H1 (cell line): ENCODE data around the gene ADA. TPM values are rescaled to one million over a fixed set of nuclear protein-coding genes. Genes with fewer than 3 reads are reported as not detected.

Experiments used
- CTCF ChIA-PET: fragments of 300-600 bp; sonication (Branson Sonifier 250); formaldehyde crosslinking; loops from one replicate; lab custom pipeline; 2021; ENCODE audit not compliant: partially characterized antibody; lab: Charles Lee
- POLR2A ChIA-PET: fragments of 300-600 bp; sonication (Branson Sonifier 250); formaldehyde crosslinking; loops from one replicate; lab custom pipeline; 2021; ENCODE audit warnings: inconsistent platforms; ENCODE audit not compliant: partially characterized antibody; lab: Charles Lee
- DNase-seq, 2 experiments: peaks; one replicate each; pipeline versions ENCODE4 v3.0.0 to v3.0.0-alpha.2; 2010 to 2022; ENCODE audit warnings: low spot score in 2 of 2, low read depth in 1 of 2, mixed read lengths in 1 of 2
- FAIRE-seq: peaks from 2 replicates; lab custom pipeline; 2011; peaks lifted over from hg19 to GRCh38; lab: Jason Lieb, UNC
- H2AFZ ChIP-seq: 2 replicates; pipeline ENCODE4 v1.8.1; 2012; ENCODE audit warnings: low read length, inconsistent platforms
- H2AK5ac ChIP-seq: 2 replicates; pipeline ENCODE4 v1.6.1; 2013; ENCODE audit warnings: low read depth, low read length
- H2BK120ac ChIP-seq: replicated peaks from 2 replicates; pipeline ENCODE3; 2013; ENCODE audit warnings: low read depth, low read length, inconsistent platforms
- H2BK12ac ChIP-seq: 2 replicates; pipeline ENCODE4 v1.6.1; 2013; ENCODE audit warnings: low read depth, low read length
- H2BK15ac ChIP-seq: 2 replicates; pipeline ENCODE4 v1.6.1; 2013; ENCODE audit warnings: low read length
- H2BK20ac ChIP-seq: 2 replicates; pipeline ENCODE4 v1.6.1; 2013; ENCODE audit warnings: low read length
- H2BK5ac ChIP-seq: 2 replicates; pipeline ENCODE4 v1.6.1; 2013; ENCODE audit warnings: low read depth, low read length
- H3K14ac ChIP-seq: 2 replicates; pipeline ENCODE4 v1.6.1; 2013; ENCODE audit warnings: inconsistent platforms; ENCODE audit not compliant: insufficient read length
- H3K18ac ChIP-seq: 2 replicates; pipeline ENCODE4 v1.6.1; 2013; ENCODE audit warnings: low read length; ENCODE audit errors: extremely low read depth
- H3K23ac ChIP-seq: 2 replicates; pipeline ENCODE4 v1.6.1; 2013; ENCODE audit warnings: inconsistent platforms; ENCODE audit not compliant: insufficient read length
- H3K23me2 ChIP-seq: 2 replicates; pipeline ENCODE4 v1.6.1; 2013; ENCODE audit warnings: low read depth, low read length
- H3K27ac ChIP-seq: 2 replicates; pipeline ENCODE4 v1.6.1; 2011; ENCODE audit warnings: low read depth, low read length, inconsistent platforms
- H3K27me3 ChIP-seq, 4 experiments: replicated peaks in 1 of 4; 1 replicate in 1 of 4; 2 replicates in 3 of 4; pipeline versions ENCODE4 v1.6.1 to v1.8.1; 2011 to 2013; ENCODE audit warnings: low read length in 3 of 4, mild to moderate bottlenecking in 3 of 4, inconsistent platforms in 2 of 4, mixed read lengths in 2 of 4, moderate library complexity in 1 of 4; ENCODE audit not compliant: control insufficient read depth in 3 of 4, insufficient read depth in 3 of 4; ENCODE audit errors: extremely low read depth in 1 of 4
- H3K36me3 ChIP-seq, 4 experiments: 2 replicates each; pipeline versions ENCODE4 v1.6.1 to v1.8.1; 2011 to 2013; ENCODE audit warnings: mild to moderate bottlenecking in 4 of 4, low read length in 3 of 4, moderate library complexity in 2 of 4, control low read depth in 1 of 4, inconsistent platforms in 1 of 4; ENCODE audit not compliant: insufficient read depth in 4 of 4, control insufficient read depth in 2 of 4
- H3K4ac ChIP-seq: replicated peaks from 2 replicates; pipeline ENCODE3; 2013; ENCODE audit warnings: low read length, low read depth, mixed read lengths, inconsistent platforms; ENCODE audit not compliant: insufficient read length
- H3K4me1 ChIP-seq, 4 experiments: replicated peaks in 1 of 4; 1 replicate in 1 of 4; 2 replicates in 3 of 4; pipeline versions ENCODE4 v1.6.1 to v1.8.1; 2011 to 2013; ENCODE audit warnings: low read length in 3 of 4, inconsistent platforms in 2 of 4, mixed read lengths in 1 of 4; ENCODE audit not compliant: insufficient read depth in 4 of 4, control insufficient read depth in 3 of 4
- H3K4me2 ChIP-seq, 2 experiments: 2 replicates each; pipeline versions ENCODE4 v1.6.1 to v1.8.1; 2011 to 2013; ENCODE audit warnings: low read depth in 2 of 2, low read length in 2 of 2, control low read depth in 1 of 2, inconsistent platforms in 1 of 2, mild to moderate bottlenecking in 1 of 2; ENCODE audit not compliant: insufficient read depth in 1 of 2
- H3K4me3 ChIP-seq, 4 experiments: fragments of 200-600, 300-600 bp in 1 of 4; sonication (generic), shearing (Covaris generic), sonication (Bioruptor Twin) in 1 of 4; 2 replicates each; pipeline versions ENCODE4 v1.5.1 to v1.8.1; 2011 to 2016; ENCODE audit warnings: low read length in 4 of 4, low read depth in 3 of 4, control low read depth in 2 of 4, inconsistent platforms in 2 of 4, mild to moderate bottlenecking in 2 of 4, mixed read lengths in 1 of 4, moderate library complexity in 1 of 4; ENCODE audit not compliant: insufficient read depth in 2 of 4; ENCODE audit errors: extremely low read depth in 1 of 4
- H3K56ac ChIP-seq: replicated peaks from 2 replicates; pipeline ENCODE3; 2013; ENCODE audit warnings: low read depth, mild to moderate bottlenecking, mixed read lengths, low read length, inconsistent platforms; ENCODE audit not compliant: insufficient read length
- H3K79me1 ChIP-seq: 2 replicates; pipeline ENCODE4 v1.6.1; 2013; ENCODE audit warnings: low read depth, low read length, control low read depth
- H3K79me2 ChIP-seq, 2 experiments: 2 replicates each; pipeline versions ENCODE4 v1.6.1 to v1.8.1; 2012 to 2013; ENCODE audit warnings: low read length in 2 of 2, mild to moderate bottlenecking in 2 of 2, inconsistent platforms in 1 of 2; ENCODE audit not compliant: insufficient read depth in 2 of 2, control insufficient read depth in 1 of 2
- H3K9ac ChIP-seq, 4 experiments: replicated peaks in 1 of 4; 1 replicate in 1 of 4; 2 replicates in 3 of 4; pipeline versions ENCODE4 v1.6.1 to v1.8.1; 2011 to 2013; ENCODE audit warnings: low read depth in 3 of 4, low read length in 3 of 4, control low read depth in 2 of 4, mild to moderate bottlenecking in 2 of 4, moderate library complexity in 2 of 4, inconsistent platforms in 1 of 4; ENCODE audit errors: extremely low read depth in 1 of 4
- H3K9me3 ChIP-seq, 2 experiments: 2 replicates each; pipeline versions ENCODE4 v1.6.1 to v1.8.1; 2012 to 2013; ENCODE audit warnings: mild to moderate bottlenecking in 2 of 2, moderate library complexity in 2 of 2, control low read depth in 1 of 2, inconsistent platforms in 1 of 2, low read depth in 1 of 2, low read length in 1 of 2, mixed read lengths in 1 of 2; ENCODE audit not compliant: insufficient read depth in 2 of 2
- H4K20me1 ChIP-seq, 2 experiments: replicated peaks in 1 of 2; 2 replicates each; pipeline versions ENCODE3 to v1.8.1; 2011 to 2013; ENCODE audit warnings: inconsistent platforms in 2 of 2, low read length in 2 of 2, mild to moderate bottlenecking in 1 of 2; ENCODE audit not compliant: insufficient read depth in 2 of 2, control insufficient read depth in 1 of 2
- H4K5ac ChIP-seq: 2 replicates; pipeline ENCODE4 v1.6.1; 2013; ENCODE audit warnings: low read length, low read depth, mixed read lengths, inconsistent platforms; ENCODE audit not compliant: insufficient read length
- H4K8ac ChIP-seq: 2 replicates; pipeline ENCODE4 v1.8.0; 2013; ENCODE audit warnings: mild to moderate bottlenecking, moderate library complexity, low read length, inconsistent platforms; ENCODE audit not compliant: insufficient read depth; ENCODE audit errors: extremely low read depth
- H4K91ac ChIP-seq: replicated peaks from 2 replicates; pipeline ENCODE3; 2013; ENCODE audit warnings: low read length, mixed read lengths, inconsistent platforms; ENCODE audit not compliant: insufficient read length
- BACH1 ChIP-seq: IDR thresholded peaks from 2 replicates; pipeline ENCODE4 v1.6.1; 2012; ENCODE audit warnings: low read length, improper control_type of control experiment
- CTCF ChIP-seq, 3 experiments: IDR thresholded peaks; 1 replicate in 2 of 3; 2 replicates in 1 of 3; pipeline versions ENCODE4 v1.5.1 to v1.6.1; 2011; ENCODE audit warnings: low read length in 3 of 3, mild to moderate bottlenecking in 3 of 3, inconsistent platforms in 2 of 3, low read depth in 1 of 3, moderate library complexity in 1 of 3; ENCODE audit not compliant: insufficient read depth in 1 of 3; ENCODE audit errors: control extremely low read depth in 1 of 3
- RAD21 ChIP-seq, 2 experiments: IDR thresholded peaks in 1 of 2; conservative IDR thresholded peaks in 1 of 2; 2 replicates each; pipeline ENCODE4 v1.6.1; 2011; ENCODE audit warnings: low read depth in 2 of 2, low read length in 2 of 2, improper control_type of control experiment in 1 of 2, inconsistent platforms in 1 of 2, mild to moderate bottlenecking in 1 of 2, moderate library complexity in 1 of 2
- WGBS, 2 experiments: shearing (Covaris generic) in 1 of 2; methylation state at CpG; one replicate each; pipeline versions ENCODE4 v1.1.6 to v1.1.7; 2013 to 2015; ENCODE audit warnings: low lambda C conversion rate in 2 of 2, mixed read lengths in 2 of 2, inconsistent platforms in 1 of 2, low coverage in 1 of 2, missing lambda C conversion rate in 1 of 2; ENCODE audit not compliant: insufficient replicate concordance in 2 of 2, insufficient coverage in 1 of 2, insufficient read length in 1 of 2; ENCODE audit errors: extremely low coverage in 1 of 2, missing lambda C conversion rate in 1 of 2; 5-methylcytosine and 5-hydroxymethylcytosine counted together
- polyA plus RNA-seq, 7 experiments: library from polyadenylated mRNA; depleted of rRNA in 3 of 7; stranded (reverse) in 5 of 7; unstranded in 2 of 7; fragments of >200 nt in 5 of 7; fragments of 200-250 nt in 2 of 7; gene quantifications; 1 replicate in 5 of 7; 2 replicates in 1 of 7; 4 replicates in 1 of 7; pipeline versions ENCODE4 v1.2.1 to v1.2.3, GENCODE V29; 2011 to 2013; ENCODE audit warnings: missing spikeins in 2 of 7, mixed read lengths in 2 of 7
- total RNA-seq: library from RNA; stranded (reverse); fragmentation: NEBNext Ultra II Directional; extraction: Animal tissue kit (Norgen Biotek cat#: 25700); gene quantifications from 2 replicates; pipeline ENCODE4 v1.2.1, GENCODE V29; 2021

Gene ADA
- total and polyA plus RNA-seq, 2 of the 8 experiments (the other 6 are each of a cell fraction or from before 2014, with no cell fraction given) = 19.9 to 32.8 TPM

- Histone ChIP-seq H3K79me2 (no peaks in the 10 kb centered on the region), H3K27me3 (no peaks in the 10 kb centered on the region; a peak in 1 of 7 replicates), H2AK5ac (no peak overlapping the region), H4K91ac (no peak overlapping the region), H4K20me1 (no peaks in the 10 kb centered on the region), H3K27ac (no peak overlapping the region), H3K4me2 (no peak overlapping the region), H3K9ac (no peak overlapping the region), H3K23me2 (no peaks in the 10 kb centered on the region), H4K5ac (no peak overlapping the region), H3K4me3 (no peak overlapping the region), H3K18ac (no peak overlapping the region), H3K9me3 (no peaks in the 10 kb centered on the region), H3K56ac (no peak overlapping the region), H2BK120ac (no peak overlapping the region), H2BK12ac (no peak overlapping the region), H3K4me1 (peaks cover 3 to 4% (median 3%) of the 10 kb centered on the region in 4 experiments; a peak in 5 of 7 replicates), H4K8ac (no peak overlapping the region), H3K4ac (no peak overlapping the region), H3K36me3 (no peaks in the 10 kb centered on the region), H2BK15ac (no peak overlapping the region), H3K79me1 (no peaks in the 10 kb centered on the region), H2AFZ (no peak overlapping the region), H2BK20ac (no peak overlapping the region), H3K14ac (no peak overlapping the region), H2BK5ac (no peak overlapping the region), H3K23ac (no peak overlapping the region)
- FAIRE-seq (no peak), DNase-seq (no peak)
- CTCF ChIA-PET = interaction anchor here (0.6 to 4.3 kb wide), 31 partner anchors 9 to 388 kb away, joined by 3 to 18 read pairs (median 4); partner anchors contain the start of genes SERINC3 and TTPAL
- POLR2A ChIA-PET = no interaction called here
- no peak for TF ChIP-seq BACH1
- TF ChIP-seq RAD21 (IDR thresholded peaks at IDR 0.05 in 1 of 2, conservative IDR thresholded peaks at IDR 0.05 in 1 of 2; ENCODE audit: low read depth in 2 of 2, low read length in 2 of 2) = peak; percentile 39 to 60
- TF ChIP-seq CTCF (IDR thresholded peaks at IDR 0.05; ENCODE audit: control extremely low read depth in 1 of 3, insufficient read depth in 1 of 3, low read depth in 1 of 3, low read length in 3 of 3) = peak; percentile 48 to 62 (median 50); a peak in 3 of 4 replicates
- WGBS, 2 experiments = 80% methylated on average over 8 of the region's 8 CpGs; no CpG with 5 or more reads in 1 of the 2 experiments
Measured at GRCh38 chr20:44603327-44603726, 48.2 kb downstream of the ADA start.
